Glutamatergic neuron (in vitro differentiated cells): Measurements from ENCODE around the gene UGT1A5. TPM values are rescaled to one million over a fixed set of nuclear protein-coding genes. Genes with fewer than 3 reads are reported as not detected.

Experiments
- DNase-seq: peaks from one replicate; pipeline ENCODE4 v3.0.0; 2022
- H3K27ac Mint-ChIP-seq: one replicate; pipeline ENCODE4 v1.8.0; 2020; ENCODE audit warnings: mild to moderate bottlenecking, mixed read lengths, inconsistent platforms; ENCODE audit not compliant: unreplicated experiment
- H3K27me3 Mint-ChIP-seq: one replicate; pipeline ENCODE4 v1.8.0; 2020; ENCODE audit warnings: mild to moderate bottlenecking, moderate library complexity, mixed read lengths, inconsistent platforms; ENCODE audit not compliant: unreplicated experiment
- H3K36me3 Mint-ChIP-seq: one replicate; pipeline ENCODE4 v1.8.0; 2020; ENCODE audit warnings: mild to moderate bottlenecking, mixed read lengths, inconsistent platforms; ENCODE audit not compliant: unreplicated experiment
- H3K4me1 Mint-ChIP-seq: one replicate; pipeline ENCODE4 v1.8.0; 2020; ENCODE audit warnings: mild to moderate bottlenecking, low read depth, mixed read lengths, inconsistent platforms; ENCODE audit not compliant: unreplicated experiment
- H3K4me3 Mint-ChIP-seq: one replicate; pipeline ENCODE4 v1.8.0; 2020; ENCODE audit warnings: mild to moderate bottlenecking, mixed read lengths, inconsistent platforms; ENCODE audit not compliant: unreplicated experiment
- H3K9me3 Mint-ChIP-seq: one replicate; pipeline ENCODE4 v1.8.0; 2020; ENCODE audit warnings: mild to moderate bottlenecking, moderate library complexity, mixed read lengths, inconsistent platforms; ENCODE audit not compliant: unreplicated experiment
- CTCF ChIP-seq: fragments of 200-600 bp; sonication (generic); IDR thresholded peaks from one replicate; pipeline ENCODE4 v1.5.0; 2021; ENCODE audit not compliant: partially characterized antibody, unreplicated experiment
- total RNA-seq: library from RNA; stranded (reverse); fragmentation: NEBNext Ultra II Directional; extraction: Animal tissue kit (Norgen Biotek cat#: 25700); gene quantifications from one replicate; pipeline ENCODE4 v1.2.1, GENCODE V29; 2021; ENCODE audit not compliant: unreplicated experiment

UGT1A5 gene
- total RNA-seq, 1 donor from 2014 or later, result not detected

GRCh38 chr2:233793465-233794127 lies 80.9 kb downstream of the UGT1A5 start:
- H3K36me3 Mint-ChIP-seq, result peaks cover 4% of the 10 kb centered on the region
- no peak overlapping the region for H3K4me3 Mint-ChIP-seq
- H3K27ac Mint-ChIP-seq, result no peak overlapping the region
- peaks cover 9% of the 10 kb centered on the region for H3K27me3 Mint-ChIP-seq
- no peak for TF ChIP-seq CTCF
- peaks cover 8% of the 10 kb centered on the region for H3K9me3 Mint-ChIP-seq
- H3K4me1 Mint-ChIP-seq, result no peaks in the 10 kb centered on the region
- DNase-seq, result no peak

- Mint-ChIP-seq H3K4me1 (peaks cover 3% of the 10 kb centered on the region), H3K36me3 (peaks cover 4% of the 10 kb centered on the region), H3K27ac (no peak overlapping the region), H3K9me3 (peaks cover 8% of the 10 kb centered on the region), H3K27me3 (peaks cover 9% of the 10 kb centered on the region), H3K4me3 (no peak overlapping the region)
- no peak for TF ChIP-seq CTCF
- no peak for DNase-seq
Observed at GRCh38 chr2:233794128-233794658, 81.5 kb downstream of the UGT1A5 start.

GRCh38 chr2:233795735-233796171 lies 83.0 kb downstream of the UGT1A5 start:
- DNase-seq, result no peak
- Mint-ChIP-seq H3K4me3 (no peak overlapping the region), H3K27me3 (peaks cover 7% of the 10 kb centered on the region), H3K9me3 (peaks cover 10% of the 10 kb centered on the region), H3K4me1 (peaks cover 3% of the 10 kb centered on the region), H3K27ac (no peak overlapping the region), H3K36me3 (peaks cover 3% of the 10 kb centered on the region)
- no peak for TF ChIP-seq CTCF

- H3K27ac Mint-ChIP-seq, result no peak overlapping the region
- H3K27me3 Mint-ChIP-seq, result peaks cover 6% of the 10 kb centered on the region
- peaks cover 3% of the 10 kb centered on the region for H3K4me1 Mint-ChIP-seq
- H3K9me3 Mint-ChIP-seq, result peaks cover 9% of the 10 kb centered on the region
- no peaks in the 10 kb centered on the region for H3K36me3 Mint-ChIP-seq
- no peak for DNase-seq
- TF ChIP-seq CTCF, result no peak
- no peak overlapping the region for H3K4me3 Mint-ChIP-seq
Observed at GRCh38 chr2:233796254-233796653, 83.5 kb downstream of the UGT1A5 start.

- Mint-ChIP-seq H3K27me3 (peaks cover 3% of the 10 kb centered on the region), H3K9me3 (peaks cover 9% of the 10 kb centered on the region), H3K36me3 (no peaks in the 10 kb centered on the region), H3K4me3 (no peak overlapping the region), H3K27ac (no peak overlapping the region), H3K4me1 (peaks cover 3% of the 10 kb centered on the region)
- TF ChIP-seq CTCF, result no peak
- no peak for DNase-seq
Observed at GRCh38 chr2:233798335-233799086, 85.8 kb downstream of the UGT1A5 start.
